Activated T-cell treated with anti-CD3 and anti-CD28 coated beads for 1 hour (primary cell): ENCODE measurements around the gene BLOC1S4.
"Not testable (repeated sequence)": the region's sequence is repeated elsewhere in the genome, so short reads cannot be mapped to it uniquely, and the experiment has no call there.

Experiments used
- DNase-seq: peaks from one replicate; pipeline ENCODE4 v3.0.0-alpha.2; 2020; ENCODE audit warnings: low read depth

The BLOC1S4 gene

GRCh38 chr4:6718932-6719610 lies 3.1 kb downstream of the BLOC1S4 start:
- DNase-seq: no peak

- DNase-seq: no peak
Observed at GRCh38 chr4:6719611-6720179, 3.7 kb downstream of the BLOC1S4 start.

GRCh38 chr4:6720202-6720699 lies 4.3 kb downstream of the BLOC1S4 start:
- DNase-seq: peak; percentile 90

GRCh38 chr4:6721121-6721520 lies 5.1 kb downstream of the BLOC1S4 start:
- no peak for DNase-seq

GRCh38 chr4:6722891-6723290 lies 6.9 kb downstream of the BLOC1S4 start:
- DNase-seq: no peak

- DNase-seq: no peak
Observed at GRCh38 chr4:6723851-6724250, 7.9 kb downstream of the BLOC1S4 start.

- DNase-seq: no peak
Observed at GRCh38 chr4:6724421-6725111, 8.6 kb downstream of the BLOC1S4 start.

- not testable (repeated sequence) for DNase-seq
Observed at GRCh38 chr4:6725427-6725961, 9.5 kb downstream of the BLOC1S4 start.

GRCh38 chr4:6727081-6727942 lies 11.3 kb downstream of the BLOC1S4 start:
- no peak for DNase-seq

GRCh38 chr4:6727943-6728250 lies 11.9 kb downstream of the BLOC1S4 start:
- DNase-seq: no peak

- DNase-seq: no peak
Observed at GRCh38 chr4:6728320-6729029, 12.5 kb downstream of the BLOC1S4 start.

GRCh38 chr4:6730603-6731317 lies 14.8 kb downstream of the BLOC1S4 start:
- DNase-seq: no peak

- DNase-seq: no peak
Observed at GRCh38 chr4:6731318-6731675, 15.3 kb downstream of the BLOC1S4 start.

GRCh38 chr4:6731780-6732179 lies 15.8 kb downstream of the BLOC1S4 start:
- no peak for DNase-seq

GRCh38 chr4:6732441-6733357 lies 16.7 kb downstream of the BLOC1S4 start:
- DNase-seq: no peak

- no peak for DNase-seq
Observed at GRCh38 chr4:6733358-6734164, 17.6 kb downstream of the BLOC1S4 start.

- no peak for DNase-seq
Observed at GRCh38 chr4:6734165-6734786, 18.3 kb downstream of the BLOC1S4 start.

GRCh38 chr4:6739920-6740319 lies 23.9 kb downstream of the BLOC1S4 start:
- DNase-seq: no peak

- no peak for DNase-seq
Observed at GRCh38 chr4:6740347-6740746, 24.4 kb downstream of the BLOC1S4 start.
